CD4-positive, alpha-beta T cell treated with Interleukin-10 for 1 hour (primary cell): ENCODE data around the gene SNX5.
A peak's percentile ranks its signal among the peaks of the same experiment; 100 is the strongest.

ENCODE experiments used
- DNase-seq: peaks from one replicate; pipeline ENCODE4 v3.0.0-alpha.2; 2020

The SNX5 gene

GRCh38 chr20:17968366-17969277 lies at the start of gene SNX5, which contains the start of gene MGME1:
TSS of gene SNX5 (minus strand) at chr20:17968794. CDS start at chr20:17968425, 369 bp downstream.
TSS of gene MGME1 (plus strand) at chr20:17969018. CDS start at chr20:17969860, 842 bp downstream.
- peak; percentile 99 for DNase-seq

- DNase-seq, result no peak
Observed at GRCh38 chr20:18018100-18018499, 49.5 kb upstream of the SNX5 start.

GRCh38 chr20:18016772-18017171 lies 48.2 kb upstream of the SNX5 start:
- DNase-seq, result no peak

- DNase-seq, result no peak
Observed at GRCh38 chr20:18014411-18014810, 45.8 kb upstream of the SNX5 start.

- DNase-seq, result no peak
Observed at GRCh38 chr20:18012901-18013300, 44.3 kb upstream of the SNX5 start.

- DNase-seq, result no peak
Observed at GRCh38 chr20:18011951-18012645, 43.5 kb upstream of the SNX5 start.

- DNase-seq, result no peak
Observed at GRCh38 chr20:18011482-18011881, 42.9 kb upstream of the SNX5 start.

- no peak for DNase-seq
Observed at GRCh38 chr20:18009116-18009515, 40.5 kb upstream of the SNX5 start.

- no peak for DNase-seq
Observed at GRCh38 chr20:18007534-18008292, 39.1 kb upstream of the SNX5 start.

GRCh38 chr20:18006684-18007083 lies 38.1 kb upstream of the SNX5 start:
- DNase-seq, result no peak

- DNase-seq, result no peak
Observed at GRCh38 chr20:18005990-18006364, 37.4 kb upstream of the SNX5 start.

- no peak for DNase-seq
Observed at GRCh38 chr20:18005170-18005989, 36.8 kb upstream of the SNX5 start.

GRCh38 chr20:18004384-18005031 lies 35.9 kb upstream of the SNX5 start:
- DNase-seq, result no peak

- no peak for DNase-seq
Observed at GRCh38 chr20:18003897-18004296, 35.3 kb upstream of the SNX5 start.

GRCh38 chr20:18001131-18001921 lies 32.7 kb upstream of the SNX5 start:
- no peak for DNase-seq

- no peak for DNase-seq
Observed at GRCh38 chr20:17999566-17999965, 31.0 kb upstream of the SNX5 start.

- DNase-seq, result no peak
Observed at GRCh38 chr20:17998446-17998845, 29.9 kb upstream of the SNX5 start.

GRCh38 chr20:17995967-17996819 lies 27.6 kb upstream of the SNX5 start:
- peak; percentile 76 for DNase-seq

GRCh38 chr20:17993546-17993945 lies 25.0 kb upstream of the SNX5 start:
- DNase-seq, result no peak
